ENCODE results near the gene TM9SF4.

Gene TM9SF4

GRCh38 chr20:32109392-32110172, at the start of gene TM9SF4:
TM9SF4 (plus strand) TSS chr20:32109714; CDS start chr20:32109741, 27 bp downstream.
- no peaks in the 10 kb centered on the region for H3K9me3 ChIP-seq (ENCODE audit: control insufficient read depth in 2 of 2, low read length in 2 of 2)
- peak within 1 kb of the TSS; percentile 85 to 100 for H3K9ac ChIP-seq (ENCODE audit: low read length in 2 of 2)
- H3K4me1 ChIP-seq (ENCODE audit: control insufficient read depth, insufficient read depth, low read length), result peaks cover 22% of the 10 kb centered on the region
- H3K27ac ChIP-seq (ENCODE audit: low read length), result peak within 1 kb of the TSS; percentile 99
- peak within 1 kb of the TSS; percentile 85 to 100 for H3K4me3 ChIP-seq (ENCODE audit: low read length in 2 of 2)
- H3K36me3 ChIP-seq (ENCODE audit: control insufficient read depth in 2 of 2, insufficient read depth in 2 of 2, low read length in 2 of 2), result peaks cover 0 to 1% of the 10 kb centered on the region in 2 donors
- H3K27me3 ChIP-seq (ENCODE audit: control insufficient read depth in 1 of 2, insufficient read depth in 2 of 2, low read length in 2 of 2), result no peaks in the 10 kb centered on the region

- H3K27ac ChIP-seq (ENCODE audit: low read length), result no peak overlapping the region
- H3K27me3 ChIP-seq (ENCODE audit: control insufficient read depth in 1 of 2, insufficient read depth in 2 of 2, low read length in 2 of 2), result peaks cover 2 to 12% of the 10 kb centered on the region in 2 donors
- H3K4me1 ChIP-seq (ENCODE audit: control insufficient read depth, insufficient read depth, low read length), result no peaks in the 10 kb centered on the region
- no peak overlapping the region for H3K9ac ChIP-seq (ENCODE audit: low read length in 2 of 2)
- H3K9me3 ChIP-seq (ENCODE audit: control insufficient read depth in 2 of 2, low read length in 2 of 2), result no peaks in the 10 kb centered on the region
- H3K4me3 ChIP-seq (ENCODE audit: low read length in 2 of 2), result no peak overlapping the region
- H3K36me3 ChIP-seq (ENCODE audit: control insufficient read depth in 2 of 2, insufficient read depth in 2 of 2, low read length in 2 of 2), result no peaks in the 10 kb centered on the region
These were observed 46.7 kb upstream of the TM9SF4 start for GRCh38 chr20:32062776-32063170.

- Histone ChIP-seq H3K9ac (ENCODE audit: low read length in 2 of 2) (no peak overlapping the region), H3K27ac (ENCODE audit: low read length) (no peak overlapping the region), H3K4me3 (ENCODE audit: low read length in 2 of 2) (no peak overlapping the region), H3K9me3 (ENCODE audit: control insufficient read depth in 2 of 2, low read length in 2 of 2) (no peaks in the 10 kb centered on the region), H3K36me3 (ENCODE audit: control insufficient read depth in 2 of 2, insufficient read depth in 2 of 2, low read length in 2 of 2) (no peaks in the 10 kb centered on the region), H3K4me1 (ENCODE audit: control insufficient read depth, insufficient read depth, low read length) (no peaks in the 10 kb centered on the region), H3K27me3 (ENCODE audit: control insufficient read depth in 1 of 2, insufficient read depth in 2 of 2, low read length in 2 of 2) (peaks cover 0 to 10% of the 10 kb centered on the region in 2 donors)
These were observed 45.8 kb upstream of the TM9SF4 start for GRCh38 chr20:32063695-32064094.

- Histone ChIP-seq H3K9ac (ENCODE audit: low read length in 2 of 2) (no peak overlapping the region), H3K9me3 (ENCODE audit: control insufficient read depth in 2 of 2, low read length in 2 of 2) (no peaks in the 10 kb centered on the region), H3K4me3 (ENCODE audit: low read length in 2 of 2) (no peak overlapping the region), H3K36me3 (ENCODE audit: control insufficient read depth in 2 of 2, insufficient read depth in 2 of 2, low read length in 2 of 2) (no peaks in the 10 kb centered on the region), H3K4me1 (ENCODE audit: control insufficient read depth, insufficient read depth, low read length) (no peaks in the 10 kb centered on the region), H3K27ac (ENCODE audit: low read length) (no peak overlapping the region), H3K27me3 (ENCODE audit: control insufficient read depth in 1 of 2, insufficient read depth in 2 of 2, low read length in 2 of 2) (peaks cover 0 to 10% of the 10 kb centered on the region in 2 donors)
These were observed 44.8 kb upstream of the TM9SF4 start for GRCh38 chr20:32064667-32065066.

GRCh38 chr20:32067234-32067821, 42.2 kb upstream of the TM9SF4 start:
- Histone ChIP-seq H3K4me3 (ENCODE audit: low read length in 2 of 2) (no peak overlapping the region), H3K9ac (ENCODE audit: low read length in 2 of 2) (no peak overlapping the region), H3K27me3 (ENCODE audit: control insufficient read depth in 1 of 2, insufficient read depth in 2 of 2, low read length in 2 of 2) (peaks cover 8 to 22% of the 10 kb centered on the region in 2 donors), H3K36me3 (ENCODE audit: control insufficient read depth in 2 of 2, insufficient read depth in 2 of 2, low read length in 2 of 2) (no peaks in the 10 kb centered on the region), H3K4me1 (ENCODE audit: control insufficient read depth, insufficient read depth, low read length) (no peaks in the 10 kb centered on the region), H3K9me3 (ENCODE audit: control insufficient read depth in 2 of 2, low read length in 2 of 2) (no peaks in the 10 kb centered on the region), H3K27ac (ENCODE audit: low read length) (no peak overlapping the region)

GRCh38 chr20:32068174-32068573, 41.3 kb upstream of the TM9SF4 start:
- no peaks in the 10 kb centered on the region for H3K4me1 ChIP-seq (ENCODE audit: control insufficient read depth, insufficient read depth, low read length)
- no peaks in the 10 kb centered on the region for H3K36me3 ChIP-seq (ENCODE audit: control insufficient read depth in 2 of 2, insufficient read depth in 2 of 2, low read length in 2 of 2)
- H3K4me3 ChIP-seq (ENCODE audit: low read length in 2 of 2), result no peak overlapping the region
- H3K9me3 ChIP-seq (ENCODE audit: control insufficient read depth in 2 of 2, low read length in 2 of 2), result no peaks in the 10 kb centered on the region
- peaks cover 8 to 19% of the 10 kb centered on the region in 2 donors for H3K27me3 ChIP-seq (ENCODE audit: control insufficient read depth in 1 of 2, insufficient read depth in 2 of 2, low read length in 2 of 2)
- no peak overlapping the region for H3K9ac ChIP-seq (ENCODE audit: low read length in 2 of 2)
- H3K27ac ChIP-seq (ENCODE audit: low read length), result no peak overlapping the region

- peaks cover 8 to 27% of the 10 kb centered on the region in 2 donors for H3K27me3 ChIP-seq (ENCODE audit: control insufficient read depth in 1 of 2, insufficient read depth in 2 of 2, low read length in 2 of 2)
- no peaks in the 10 kb centered on the region for H3K9me3 ChIP-seq (ENCODE audit: control insufficient read depth in 2 of 2, low read length in 2 of 2)
- H3K36me3 ChIP-seq (ENCODE audit: control insufficient read depth in 2 of 2, insufficient read depth in 2 of 2, low read length in 2 of 2), result no peaks in the 10 kb centered on the region
- no peak overlapping the region for H3K9ac ChIP-seq (ENCODE audit: low read length in 2 of 2)
- no peak overlapping the region for H3K27ac ChIP-seq (ENCODE audit: low read length)
- H3K4me1 ChIP-seq (ENCODE audit: control insufficient read depth, insufficient read depth, low read length), result no peaks in the 10 kb centered on the region
- no peak overlapping the region for H3K4me3 ChIP-seq (ENCODE audit: low read length in 2 of 2)
These were observed 39.8 kb upstream of the TM9SF4 start for GRCh38 chr20:32069711-32070110.

- H3K9me3 ChIP-seq (ENCODE audit: control insufficient read depth in 2 of 2, low read length in 2 of 2), result no peaks in the 10 kb centered on the region
- peaks cover 8 to 27% of the 10 kb centered on the region in 2 donors for H3K27me3 ChIP-seq (ENCODE audit: control insufficient read depth in 1 of 2, insufficient read depth in 2 of 2, low read length in 2 of 2)
- no peak overlapping the region for H3K9ac ChIP-seq (ENCODE audit: low read length in 2 of 2)
- no peak overlapping the region for H3K4me3 ChIP-seq (ENCODE audit: low read length in 2 of 2)
- no peaks in the 10 kb centered on the region for H3K4me1 ChIP-seq (ENCODE audit: control insufficient read depth, insufficient read depth, low read length)
- H3K36me3 ChIP-seq (ENCODE audit: control insufficient read depth in 2 of 2, insufficient read depth in 2 of 2, low read length in 2 of 2), result no peaks in the 10 kb centered on the region
- H3K27ac ChIP-seq (ENCODE audit: low read length), result no peak overlapping the region
These were observed 39.2 kb upstream of the TM9SF4 start for GRCh38 chr20:32070282-32070681.

GRCh38 chr20:32070690-32071213, 38.8 kb upstream of the TM9SF4 start:
- Histone ChIP-seq H3K4me1 (ENCODE audit: control insufficient read depth, insufficient read depth, low read length) (no peaks in the 10 kb centered on the region), H3K27me3 (ENCODE audit: control insufficient read depth in 1 of 2, insufficient read depth in 2 of 2, low read length in 2 of 2) (peaks cover 8 to 25% of the 10 kb centered on the region in 2 donors), H3K36me3 (ENCODE audit: control insufficient read depth in 2 of 2, insufficient read depth in 2 of 2, low read length in 2 of 2) (no peaks in the 10 kb centered on the region), H3K9ac (ENCODE audit: low read length in 2 of 2) (no peak overlapping the region), H3K4me3 (ENCODE audit: low read length in 2 of 2) (no peak overlapping the region), H3K27ac (ENCODE audit: low read length) (no peak overlapping the region), H3K9me3 (ENCODE audit: control insufficient read depth in 2 of 2, low read length in 2 of 2) (no peaks in the 10 kb centered on the region)

GRCh38 chr20:32071395-32072167, 37.9 kb upstream of the TM9SF4 start:
- Histone ChIP-seq H3K27me3 (ENCODE audit: control insufficient read depth in 1 of 2, insufficient read depth in 2 of 2, low read length in 2 of 2) (peaks cover 8 to 22% of the 10 kb centered on the region in 2 donors), H3K27ac (ENCODE audit: low read length) (no peak overlapping the region), H3K9me3 (ENCODE audit: control insufficient read depth in 2 of 2, low read length in 2 of 2) (no peaks in the 10 kb centered on the region), H3K4me3 (ENCODE audit: low read length in 2 of 2) (no peak overlapping the region), H3K36me3 (ENCODE audit: control insufficient read depth in 2 of 2, insufficient read depth in 2 of 2, low read length in 2 of 2) (no peaks in the 10 kb centered on the region), H3K4me1 (ENCODE audit: control insufficient read depth, insufficient read depth, low read length) (no peaks in the 10 kb centered on the region), H3K9ac (ENCODE audit: low read length in 2 of 2) (no peak overlapping the region)

All from stomach smooth muscle (tissue), 2 donors.